ENCODE measurements around the gene SGMS1.

Gene SGMS1

DNA sequence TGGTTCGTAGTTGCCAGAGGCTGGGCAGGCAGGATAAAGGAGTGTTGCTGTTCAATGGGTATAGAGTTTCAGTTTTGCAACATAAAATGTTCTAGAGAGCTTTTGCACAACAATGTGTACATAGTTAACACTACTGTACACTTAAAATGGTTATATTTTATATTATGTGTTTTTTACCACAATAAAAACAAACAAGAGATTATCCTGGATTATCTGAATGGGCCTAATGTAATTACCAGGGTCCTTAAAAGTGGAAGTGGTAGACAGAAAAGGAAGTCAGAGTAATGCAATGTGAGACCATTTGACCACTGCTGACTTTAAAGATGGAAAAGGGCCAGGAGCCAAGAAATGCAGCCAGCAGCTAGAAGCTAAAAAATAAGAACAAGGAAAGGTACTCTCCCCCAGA is 159.7 kb downstream of the SGMS1 start:
- no peak for ATAC-seq
- TF ChIP-seq SNAI2 (CRISPR knock-in tag; IDR thresholded peaks at IDR 0.05) (no peak), OSR1 (CRISPR knock-in tag; IDR thresholded peaks at IDR 0.05) (no peak), BACH2 (CRISPR knock-in tag; IDR thresholded peaks at IDR 0.05; ENCODE audit: borderline replicate concordance) (no peak)

DNA sequence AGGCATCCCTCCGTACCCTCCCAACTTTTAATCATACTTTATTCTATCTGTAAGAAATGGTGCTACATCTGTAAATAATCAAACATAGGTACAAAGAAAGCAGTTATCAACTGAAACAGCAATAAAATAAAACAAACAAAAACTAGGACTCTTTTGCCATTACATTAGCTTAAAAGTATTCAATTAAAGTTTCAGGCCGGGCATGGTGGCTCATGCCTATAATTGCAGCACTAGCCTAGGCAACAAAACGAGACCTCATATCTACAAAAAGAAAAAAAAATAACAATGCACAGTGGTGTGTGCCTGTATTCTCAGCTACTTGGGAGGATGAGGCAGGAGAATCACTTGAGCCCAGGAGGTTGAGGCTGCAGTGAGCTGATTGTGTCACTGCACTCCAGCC is 161.9 kb downstream of the SGMS1 start:
- TF ChIP-seq ZC3H10 (CRISPR knock-in tag; IDR thresholded peaks at IDR 0.05): no peak
- no peak for TF ChIP-seq ZNF8 (CRISPR knock-in tag; IDR thresholded peaks at IDR 0.05)
- TF ChIP-seq, protein P1, sequence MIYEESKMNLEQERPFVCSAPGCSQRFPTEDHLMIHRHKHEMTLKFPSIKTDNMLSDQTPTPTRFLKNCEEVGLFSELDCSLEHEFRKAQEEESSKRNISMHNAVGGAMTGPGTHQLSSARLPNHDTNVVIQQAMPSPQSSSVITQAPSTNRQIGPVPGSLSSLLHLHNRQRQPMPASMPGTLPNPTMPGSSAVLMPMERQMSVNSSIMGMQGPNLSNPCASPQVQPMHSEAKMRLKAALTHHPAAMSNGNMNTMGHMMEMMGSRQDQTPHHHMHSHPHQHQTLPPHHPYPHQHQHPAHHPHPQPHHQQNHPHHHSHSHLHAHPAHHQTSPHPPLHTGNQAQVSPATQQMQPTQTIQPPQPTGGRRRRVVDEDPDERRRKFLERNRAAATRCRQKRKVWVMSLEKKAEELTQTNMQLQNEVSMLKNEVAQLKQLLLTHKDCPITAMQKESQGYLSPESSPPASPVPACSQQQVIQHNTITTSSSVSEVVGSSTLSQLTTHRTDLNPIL (CRISPR knock-in tag; IDR thresholded peaks at IDR 0.05; ENCODE audit: low read depth): no peak
- TF ChIP-seq GLIS3 (CRISPR knock-in tag; IDR thresholded peaks at IDR 0.05): no peak
- TF ChIP-seq, protein P2, sequence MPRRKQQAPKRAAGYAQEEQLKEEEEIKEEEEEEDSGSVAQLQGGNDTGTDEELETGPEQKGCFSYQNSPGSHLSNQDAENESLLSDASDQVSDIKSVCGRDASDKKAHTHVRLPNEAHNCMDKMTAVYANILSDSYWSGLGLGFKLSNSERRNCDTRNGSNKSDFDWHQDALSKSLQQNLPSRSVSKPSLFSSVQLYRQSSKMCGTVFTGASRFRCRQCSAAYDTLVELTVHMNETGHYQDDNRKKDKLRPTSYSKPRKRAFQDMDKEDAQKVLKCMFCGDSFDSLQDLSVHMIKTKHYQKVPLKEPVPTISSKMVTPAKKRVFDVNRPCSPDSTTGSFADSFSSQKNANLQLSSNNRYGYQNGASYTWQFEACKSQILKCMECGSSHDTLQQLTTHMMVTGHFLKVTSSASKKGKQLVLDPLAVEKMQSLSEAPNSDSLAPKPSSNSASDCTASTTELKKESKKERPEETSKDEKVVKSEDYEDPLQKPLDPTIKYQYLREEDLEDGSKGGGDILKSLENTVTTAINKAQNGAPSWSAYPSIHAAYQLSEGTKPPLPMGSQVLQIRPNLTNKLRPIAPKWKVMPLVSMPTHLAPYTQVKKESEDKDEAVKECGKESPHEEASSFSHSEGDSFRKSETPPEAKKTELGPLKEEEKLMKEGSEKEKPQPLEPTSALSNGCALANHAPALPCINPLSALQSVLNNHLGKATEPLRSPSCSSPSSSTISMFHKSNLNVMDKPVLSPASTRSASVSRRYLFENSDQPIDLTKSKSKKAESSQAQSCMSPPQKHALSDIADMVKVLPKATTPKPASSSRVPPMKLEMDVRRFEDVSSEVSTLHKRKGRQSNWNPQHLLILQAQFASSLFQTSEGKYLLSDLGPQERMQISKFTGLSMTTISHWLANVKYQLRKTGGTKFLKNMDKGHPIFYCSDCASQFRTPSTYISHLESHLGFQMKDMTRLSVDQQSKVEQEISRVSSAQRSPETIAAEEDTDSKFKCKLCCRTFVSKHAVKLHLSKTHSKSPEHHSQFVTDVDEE (CRISPR knock-in tag; IDR thresholded peaks at IDR 0.05): no peak
- TF ChIP-seq ZFP30 (CRISPR knock-in tag; IDR thresholded peaks at IDR 0.05): no peak
- TF ChIP-seq CSDC2 (CRISPR knock-in tag; IDR thresholded peaks at IDR 0.05): no peak
- TF ChIP-seq ZNF565 (CRISPR knock-in tag; conservative IDR thresholded peaks at IDR 0.05; ENCODE audit: low read depth): no peak
- TF ChIP-seq SNAI2 (CRISPR knock-in tag; IDR thresholded peaks at IDR 0.05): no peak
- no peak for TF ChIP-seq RARB (CRISPR knock-in tag; IDR thresholded peaks at IDR 0.05)
- TF ChIP-seq, protein P3, sequence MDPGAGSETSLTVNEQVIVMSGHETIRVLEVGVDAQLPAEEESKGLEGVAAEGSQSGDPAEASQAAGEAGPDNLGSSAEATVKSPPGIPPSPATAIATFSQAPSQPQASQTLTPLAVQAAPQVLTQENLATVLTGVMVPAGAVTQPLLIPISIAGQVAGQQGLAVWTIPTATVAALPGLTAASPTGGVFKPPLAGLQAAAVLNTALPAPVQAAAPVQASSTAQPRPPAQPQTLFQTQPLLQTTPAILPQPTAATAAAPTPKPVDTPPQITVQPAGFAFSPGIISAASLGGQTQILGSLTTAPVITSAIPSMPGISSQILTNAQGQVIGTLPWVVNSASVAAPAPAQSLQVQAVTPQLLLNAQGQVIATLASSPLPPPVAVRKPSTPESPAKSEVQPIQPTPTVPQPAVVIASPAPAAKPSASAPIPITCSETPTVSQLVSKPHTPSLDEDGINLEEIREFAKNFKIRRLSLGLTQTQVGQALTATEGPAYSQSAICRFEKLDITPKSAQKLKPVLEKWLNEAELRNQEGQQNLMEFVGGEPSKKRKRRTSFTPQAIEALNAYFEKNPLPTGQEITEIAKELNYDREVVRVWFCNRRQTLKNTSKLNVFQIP (CRISPR knock-in tag; IDR thresholded peaks at IDR 0.05; ENCODE audit: borderline replicate concordance, low read depth): no peak
- no peak for TF ChIP-seq ZFP3 (CRISPR knock-in tag; IDR thresholded peaks at IDR 0.05)
- no peak for TF ChIP-seq ISL1 (CRISPR knock-in tag; IDR thresholded peaks at IDR 0.05)
- TF ChIP-seq OSR1 (CRISPR knock-in tag; IDR thresholded peaks at IDR 0.05): no peak
- ATAC-seq: no peak

DNA sequence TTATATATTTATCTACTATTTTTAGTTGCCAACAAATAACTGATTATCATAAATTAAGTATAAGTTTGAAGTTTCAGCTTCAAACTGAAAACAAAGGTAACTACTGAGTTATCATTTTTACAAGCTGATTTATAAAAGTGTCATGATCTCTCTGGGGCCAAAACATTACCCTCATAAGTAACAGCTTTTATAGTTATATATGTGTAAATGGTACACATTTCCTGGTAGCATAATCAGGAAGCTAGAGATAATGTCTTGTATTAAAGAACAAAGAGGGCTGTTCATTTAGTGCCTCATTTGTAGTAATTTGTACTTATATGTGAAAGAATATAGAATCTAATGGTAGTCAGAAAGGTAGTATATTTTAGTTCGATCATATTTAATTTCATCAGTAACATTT is 162.6 kb downstream of the SGMS1 start:
- no peak for ATAC-seq
- TF ChIP-seq SNAI2 (CRISPR knock-in tag; IDR thresholded peaks at IDR 0.05) (no peak), TCF4 (CRISPR knock-in tag; IDR thresholded peaks at IDR 0.05; ENCODE audit: borderline replicate concordance) (no peak), TOX (CRISPR knock-in tag; IDR thresholded peaks at IDR 0.05; ENCODE audit: borderline replicate concordance) (no peak), ZNF70 (CRISPR knock-in tag; IDR thresholded peaks at IDR 0.05) (no peak), ZFP3 (CRISPR knock-in tag; IDR thresholded peaks at IDR 0.05) (no peak), GLIS3 (CRISPR knock-in tag; IDR thresholded peaks at IDR 0.05) (no peak), ISL1 (CRISPR knock-in tag; IDR thresholded peaks at IDR 0.05) (no peak), RARB (CRISPR knock-in tag; IDR thresholded peaks at IDR 0.05) (no peak), ZNF565 (CRISPR knock-in tag; conservative IDR thresholded peaks at IDR 0.05; ENCODE audit: low read depth) (no peak)
- TF ChIP-seq, protein P2 (CRISPR knock-in tag; IDR thresholded peaks at IDR 0.05): no peak
- TF ChIP-seq, protein P4, sequence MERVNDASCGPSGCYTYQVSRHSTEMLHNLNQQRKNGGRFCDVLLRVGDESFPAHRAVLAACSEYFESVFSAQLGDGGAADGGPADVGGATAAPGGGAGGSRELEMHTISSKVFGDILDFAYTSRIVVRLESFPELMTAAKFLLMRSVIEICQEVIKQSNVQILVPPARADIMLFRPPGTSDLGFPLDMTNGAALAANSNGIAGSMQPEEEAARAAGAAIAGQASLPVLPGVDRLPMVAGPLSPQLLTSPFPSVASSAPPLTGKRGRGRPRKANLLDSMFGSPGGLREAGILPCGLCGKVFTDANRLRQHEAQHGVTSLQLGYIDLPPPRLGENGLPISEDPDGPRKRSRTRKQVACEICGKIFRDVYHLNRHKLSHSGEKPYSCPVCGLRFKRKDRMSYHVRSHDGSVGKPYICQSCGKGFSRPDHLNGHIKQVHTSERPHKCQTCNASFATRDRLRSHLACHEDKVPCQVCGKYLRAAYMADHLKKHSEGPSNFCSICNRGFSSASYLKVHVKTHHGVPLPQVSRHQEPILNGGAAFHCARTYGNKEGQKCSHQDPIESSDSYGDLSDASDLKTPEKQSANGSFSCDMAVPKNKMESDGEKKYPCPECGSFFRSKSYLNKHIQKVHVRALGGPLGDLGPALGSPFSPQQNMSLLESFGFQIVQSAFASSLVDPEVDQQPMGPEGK (CRISPR knock-in tag; IDR thresholded peaks at IDR 0.05; ENCODE audit: borderline replicate concordance): no peak
- TF ChIP-seq, protein P1 (CRISPR knock-in tag; IDR thresholded peaks at IDR 0.05; ENCODE audit: low read depth): no peak
- TF ChIP-seq, protein P5, sequence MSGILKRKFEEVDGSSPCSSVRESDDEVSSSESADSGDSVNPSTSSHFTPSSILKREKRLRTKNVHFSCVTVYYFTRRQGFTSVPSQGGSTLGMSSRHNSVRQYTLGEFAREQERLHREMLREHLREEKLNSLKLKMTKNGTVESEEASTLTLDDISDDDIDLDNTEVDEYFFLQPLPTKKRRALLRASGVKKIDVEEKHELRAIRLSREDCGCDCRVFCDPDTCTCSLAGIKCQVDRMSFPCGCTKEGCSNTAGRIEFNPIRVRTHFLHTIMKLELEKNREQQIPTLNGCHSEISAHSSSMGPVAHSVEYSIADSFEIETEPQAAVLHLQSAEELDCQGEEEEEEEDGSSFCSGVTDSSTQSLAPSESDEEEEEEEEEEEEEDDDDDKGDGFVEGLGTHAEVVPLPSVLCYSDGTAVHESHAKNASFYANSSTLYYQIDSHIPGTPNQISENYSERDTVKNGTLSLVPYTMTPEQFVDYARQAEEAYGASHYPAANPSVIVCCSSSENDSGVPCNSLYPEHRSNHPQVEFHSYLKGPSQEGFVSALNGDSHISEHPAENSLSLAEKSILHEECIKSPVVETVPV (CRISPR knock-in tag; IDR thresholded peaks at IDR 0.05): no peak

Data from SK-N-SH treated with all-trans-retinoic acid at 6 μM for 48 hours (cell line).